Hepatic stellate cell (primary cell): ENCODE results near the gene RIPOR3.
A peak's percentile ranks its signal among the peaks of the same experiment; 100 is the strongest.
"Not testable (repeated sequence)": the region's sequence is repeated elsewhere in the genome, so short reads cannot be mapped to it uniquely, and the experiment has no call there.

Experiments used
- DNase-seq: peaks from one replicate; pipeline ENCODE4 v3.0.0; 2011; ENCODE audit warnings: low spot score

RIPOR3 gene

GRCh38 chr20:50655311-50655880, 35.9 kb downstream of the RIPOR3 start:
- no peak for DNase-seq

- no peak for DNase-seq
Observed at GRCh38 chr20:50654904-50655303, 36.4 kb downstream of the RIPOR3 start.

GRCh38 chr20:50652702-50653294, 38.5 kb downstream of the RIPOR3 start:
- DNase-seq = peak; percentile 67

GRCh38 chr20:50651676-50652075, 39.7 kb downstream of the RIPOR3 start:
- DNase-seq = no peak

GRCh38 chr20:50649590-50649989, 41.8 kb downstream of the RIPOR3 start:
- no peak for DNase-seq

GRCh38 chr20:50648651-50649050, 42.7 kb downstream of the RIPOR3 start:
- no peak for DNase-seq

GRCh38 chr20:50646483-50646996, 44.8 kb downstream of the RIPOR3 start:
- no peak for DNase-seq

GRCh38 chr20:50645253-50646068, 45.9 kb downstream of the RIPOR3 start:
- DNase-seq = peak; percentile 97

GRCh38 chr20:50642288-50642803, 49.0 kb downstream of the RIPOR3 start:
- DNase-seq = no peak

- DNase-seq = not testable (repeated sequence)
Observed at GRCh38 chr20:50641625-50642287, 49.6 kb downstream of the RIPOR3 start.

GRCh38 chr20:50639971-50640711, 51.2 kb downstream of the RIPOR3 start:
- not testable (repeated sequence) for DNase-seq

- peak; percentile 46 for DNase-seq
Observed at GRCh38 chr20:50638015-50638847, 53.1 kb downstream of the RIPOR3 start.

- peak; percentile 67 for DNase-seq
Observed at GRCh38 chr20:50636601-50637540, 54.5 kb downstream of the RIPOR3 start.

GRCh38 chr20:50635676-50636600, 55.4 kb downstream of the RIPOR3 start:
- peak; percentile 87 for DNase-seq

- DNase-seq = no peak
Observed at GRCh38 chr20:50635014-50635557, 56.3 kb downstream of the RIPOR3 start.

GRCh38 chr20:50634191-50634590, 57.2 kb downstream of the RIPOR3 start:
- no peak for DNase-seq

- no peak for DNase-seq
Observed at GRCh38 chr20:50633361-50633760, 58.0 kb downstream of the RIPOR3 start.

GRCh38 chr20:50632701-50633100, 58.6 kb downstream of the RIPOR3 start:
- no peak for DNase-seq
